Occipital lobe (tissue), 2 donors: ENCODE measurements around the gene KSR1. TPM values are rescaled to one million over a fixed set of nuclear protein-coding genes. Genes with fewer than 3 reads are reported as not detected.

Experiments used
- small RNA-seq: library from RNA; depleted of rRNA; stranded (forward); fragments of <200 nt; gene quantifications from one replicate; pipeline ENCODE3, GENCODE V24; 2014
- total RNA-seq: library from RNA; depleted of rRNA; stranded (reverse); fragments of >200 nt; gene quantifications from one replicate; pipeline ENCODE4 v1.2.3, GENCODE V29; 2014

Gene KSR1
- total RNA-seq, 1 donor from 2014 or later: 15.3 TPM

Small RNA genes lying within 50 kb of the gene (small RNA-seq; reads per million reads assigned to genes)
- not detected for gene AC015688.5

Other genes with a start within 250 kb of the KSR1 start
- 299 TPM for gene WSB1, start 162.3 kb upstream of the KSR1 start, total RNA-seq
- 1.9 TPM for gene LGALS9, start 174.7 kb downstream of the KSR1 start, total RNA-seq